ENCODE measurements around the gene SOCS1. TPM values are rescaled to one million over a fixed set of nuclear protein-coding genes. Genes with fewer than 3 reads are reported as not detected.
"Not testable (repeated sequence)": the region's sequence is repeated elsewhere in the genome, so short reads cannot be mapped to it uniquely, and the experiment has no call there.

The SOCS1 gene
- total RNA-seq, 1 donor from 2014 or later = 3.8 TPM

- DNase-seq = no peak
- intact Hi-C loops (cut with micrococcal nuclease) = no loop called here
- no peak for ATAC-seq
Observed at GRCh38 chr16:11235703-11235991, 20.4 kb downstream of the SOCS1 start.

- intact Hi-C loops (cut with micrococcal nuclease) = no loop called here
- DNase-seq (no peak), ATAC-seq (peak; percentile 57)
Observed at GRCh38 chr16:11234884-11235702, 20.9 kb downstream of the SOCS1 start.

GRCh38 chr16:11233727-11234376 is 22.2 kb downstream of the SOCS1 start:
- DNase-seq (no peak), ATAC-seq (no peak)
- intact Hi-C loops (cut with micrococcal nuclease) = no loop called here

GRCh38 chr16:11232852-11233726 is 22.9 kb downstream of the SOCS1 start:
- peak; percentile 65 for DNase-seq
- peak; percentile 65 for ATAC-seq
- intact Hi-C loops (cut with micrococcal nuclease) = no loop called here

GRCh38 chr16:11232302-11232851 is 23.6 kb downstream of the SOCS1 start:
- ATAC-seq = no peak
- intact Hi-C loops (cut with micrococcal nuclease) = no loop called here
- no peak for DNase-seq

GRCh38 chr16:11231367-11231970 is 24.5 kb downstream of the SOCS1 start:
- intact Hi-C loops (cut with micrococcal nuclease) = no loop called here
- no peak for ATAC-seq
- DNase-seq = no peak

- intact Hi-C loops (cut with micrococcal nuclease) = no loop called here
- no peak for DNase-seq
- ATAC-seq = peak; percentile 7
Observed at GRCh38 chr16:11229906-11230305, 26.1 kb downstream of the SOCS1 start.

- DNase-seq (no peak), ATAC-seq (no peak)
- intact Hi-C loops (cut with micrococcal nuclease) = no loop called here
Observed at GRCh38 chr16:11229432-11229831, 26.6 kb downstream of the SOCS1 start.

- DNase-seq = no peak
- intact Hi-C loops (cut with micrococcal nuclease) = no loop called here
- ATAC-seq = no peak
Observed at GRCh38 chr16:11225677-11226549, 30.1 kb downstream of the SOCS1 start.

- DNase-seq = peak; percentile 58
- intact Hi-C loops (cut with micrococcal nuclease) = no loop called here
- ATAC-seq = peak; percentile 42
Observed at GRCh38 chr16:11224894-11225676, 30.9 kb downstream of the SOCS1 start.

- DNase-seq (peak; percentile 88), ATAC-seq (peak; percentile 97)
- intact Hi-C loops (cut with micrococcal nuclease) = no loop called here
Observed at GRCh38 chr16:11224096-11224893, 31.7 kb downstream of the SOCS1 start.

- DNase-seq; ATAC-seq; intact Hi-C loops (cut with micrococcal nuclease): not testable (repeated sequence)
Observed at GRCh38 chr16:11220507-11220906, 35.5 kb downstream of the SOCS1 start.

GRCh38 chr16:11219178-11219577 is 36.8 kb downstream of the SOCS1 start:
- ATAC-seq (no peak), DNase-seq (no peak)
- intact Hi-C loops (cut with micrococcal nuclease) = no loop called here

- intact Hi-C loops (cut with micrococcal nuclease) = no loop called here
- ATAC-seq (no peak), DNase-seq (no peak)
Observed at GRCh38 chr16:11218604-11218962, 37.4 kb downstream of the SOCS1 start.

- DNase-seq (no peak), ATAC-seq (no peak)
- intact Hi-C loops (cut with micrococcal nuclease) = no loop called here
Observed at GRCh38 chr16:11217651-11218603, 38.1 kb downstream of the SOCS1 start.

Measured in left ventricle myocardium superior (tissue), 1 donor.